Muscle of back (tissue), 11 donors: ENCODE measurements around the gene CDC27. TPM values are rescaled to one million over a fixed set of nuclear protein-coding genes. Genes with fewer than 3 reads are reported as not detected.
"Not testable (repeated sequence)": the region's sequence is repeated elsewhere in the genome, so short reads cannot be mapped to it uniquely, and the experiment has no call there.

ENCODE experiments used
- DNase-seq, 3 donors: peaks; one replicate each; pipeline versions ENCODE4 v3.0.0 to v3.0.0-alpha.2; 2013
- polyA plus RNA-seq, 10 donors: library from polyadenylated mRNA; unstranded; fragments of 120-200 nt; gene quantifications; one replicate each; pipeline ENCODE4 v1.2.1, GENCODE V29; 2013; ENCODE audit not compliant: insufficient read length in 10 of 10

Gene CDC27
- polyA plus RNA-seq, 10 donors = 38.7 to 62.6 (median 52.7) TPM

DNA sequence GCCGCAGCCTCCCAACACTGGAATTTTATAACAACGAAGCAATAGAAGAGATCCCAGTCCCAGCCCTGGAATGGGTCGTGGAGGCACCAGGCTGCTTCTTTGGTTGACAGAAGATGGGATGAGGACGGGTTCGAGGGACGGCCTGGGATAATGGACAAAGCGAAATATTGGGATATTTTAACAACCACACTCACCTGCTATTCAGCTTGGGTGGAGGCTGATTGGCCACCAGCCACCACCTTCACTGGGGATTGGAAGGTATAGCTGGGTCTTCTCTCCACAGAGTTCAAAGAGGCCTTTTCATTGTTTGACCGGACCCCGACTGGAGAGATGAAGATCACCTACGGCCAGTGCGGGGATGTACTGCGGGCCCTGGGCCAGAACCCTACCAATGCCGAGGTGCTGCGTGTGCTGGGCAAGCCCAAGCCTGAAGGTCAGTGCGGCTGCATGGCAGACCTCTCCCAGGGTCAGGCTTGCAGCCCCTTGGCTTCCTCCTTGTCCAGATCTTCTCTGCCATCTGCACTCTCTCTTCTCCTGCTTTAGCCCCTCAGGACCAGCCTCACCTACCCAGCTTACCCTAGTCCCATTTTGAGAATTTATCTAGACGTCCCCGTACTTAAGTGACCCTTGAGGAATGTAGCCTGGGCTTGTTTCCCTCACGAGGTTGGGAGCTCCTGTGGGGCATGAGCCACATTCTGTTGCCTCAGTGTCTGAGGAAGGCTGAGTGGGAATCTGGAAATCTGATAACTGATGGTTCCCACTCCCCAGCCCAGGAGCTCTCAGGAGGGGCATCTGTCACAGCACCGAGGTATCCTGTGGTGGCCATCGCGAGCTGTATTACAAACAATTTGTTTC lies 30.8 kb upstream of the CDC27 start:
- DNase-seq = no peak

DNA sequence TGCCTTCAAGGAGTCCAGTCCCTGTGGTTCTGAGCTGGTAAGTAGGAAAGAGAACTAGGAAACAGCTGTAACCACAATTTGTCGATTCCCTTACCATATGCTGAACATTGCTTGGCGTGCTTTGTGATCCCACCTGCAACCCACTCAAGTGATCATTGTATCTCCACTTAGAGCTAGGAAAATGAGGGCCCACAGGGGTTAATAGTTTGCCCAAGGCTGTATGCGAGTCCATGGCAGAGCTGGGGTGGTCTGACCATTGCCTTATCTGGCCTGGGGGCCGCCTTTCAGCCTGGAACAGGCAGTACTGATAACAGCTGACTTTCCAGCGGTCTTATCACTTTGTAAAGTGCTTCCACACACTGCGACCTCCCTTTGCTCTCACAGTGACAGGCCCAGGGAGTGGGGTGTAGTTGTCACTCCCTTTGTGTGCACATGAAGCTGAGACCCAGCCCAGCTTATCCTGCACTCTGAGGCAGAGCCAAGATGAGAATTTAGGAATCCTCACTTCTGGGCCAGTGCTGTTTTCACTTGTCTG lies 29.9 kb upstream of the CDC27 start:
- no peak for DNase-seq

DNA sequence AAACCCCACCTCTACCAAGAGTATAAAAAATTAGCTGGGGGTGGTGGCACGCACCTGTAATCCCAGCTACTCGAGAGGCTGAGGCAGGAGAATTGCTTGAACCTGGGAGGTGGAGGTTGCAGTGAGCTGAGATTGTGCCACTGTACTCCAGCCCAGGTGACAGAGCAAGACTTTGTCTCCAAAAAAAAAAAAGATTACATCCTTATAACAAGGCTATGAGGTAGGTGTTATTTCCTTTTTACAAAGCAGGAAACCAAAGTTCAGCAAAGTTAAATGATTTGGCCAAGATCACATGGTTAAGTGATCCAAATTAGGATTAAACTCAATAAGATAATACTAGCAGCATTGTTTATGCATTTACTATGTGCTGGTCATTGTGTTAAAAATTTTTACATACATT lies 28.2 kb upstream of the CDC27 start:
- DNase-seq = not testable (repeated sequence)

DNA sequence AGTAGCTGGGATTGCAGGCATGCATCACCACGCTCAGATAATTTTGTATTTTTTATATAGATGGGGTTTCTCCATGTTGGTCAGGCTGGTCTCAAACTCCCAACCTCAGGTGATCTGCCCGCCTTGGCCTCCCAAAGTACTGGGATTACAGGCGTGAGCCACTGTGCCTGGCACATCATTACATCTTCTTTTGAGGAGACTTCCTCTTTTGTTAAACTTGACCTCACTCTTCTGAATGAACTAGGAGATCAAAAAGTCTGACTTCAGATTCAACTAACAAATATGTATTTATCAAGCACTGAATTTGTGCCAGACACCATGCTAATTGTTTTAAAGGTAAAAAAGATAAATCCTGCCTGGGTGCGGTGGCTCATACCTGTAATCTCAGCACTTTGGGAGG lies 27.7 kb upstream of the CDC27 start:
- not testable (repeated sequence) for DNase-seq

GRCh38 chr17:47214931-47215330 lies 25.8 kb upstream of the CDC27 start:
- DNase-seq = no peak

GRCh38 chr17:47213540-47213939 lies 24.4 kb upstream of the CDC27 start:
- DNase-seq = no peak

- DNase-seq = no peak
These were observed 23.4 kb upstream of the CDC27 start for GRCh38 chr17:47212458-47212857.

GRCh38 chr17:47210779-47211178 lies 21.7 kb upstream of the CDC27 start:
- DNase-seq = no peak

GRCh38 chr17:47210105-47210504 lies 21.0 kb upstream of the CDC27 start:
- DNase-seq = peak; percentile 38 to 52 (median 46)

DNA sequence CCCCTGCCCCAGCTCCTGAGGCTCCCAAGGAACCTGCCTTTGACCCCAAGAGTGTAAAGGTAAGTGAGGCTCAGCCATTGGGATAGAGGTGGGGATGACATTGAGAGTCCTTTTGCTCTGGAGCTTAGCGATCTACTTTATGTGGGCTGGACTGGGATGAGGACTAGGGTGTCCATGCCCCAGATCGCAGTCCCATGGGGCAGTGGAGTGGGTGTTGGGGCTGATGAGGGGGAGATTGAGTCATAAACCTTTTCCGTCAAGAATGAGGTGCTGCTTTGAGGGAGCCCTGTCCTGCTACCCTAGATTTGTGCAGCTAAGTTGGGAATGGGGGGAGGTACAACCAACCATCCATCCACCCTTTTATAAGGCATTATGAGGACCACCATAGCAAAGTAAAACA lies 20.4 kb upstream of the CDC27 start:
- DNase-seq = no peak

GRCh38 chr17:47208744-47209488 lies 19.8 kb upstream of the CDC27 start, which contains the start of gene MYL4:
Gene MYL4, plus strand, starts transcription at chr17:47209348. Its CDS starts 75 bp downstream, at chr17:47209423.
- peak; percentile 40 to 59 (median 58) for DNase-seq

GRCh38 chr17:47207143-47208067 lies 18.3 kb upstream of the CDC27 start:
- no peak for DNase-seq

GRCh38 chr17:47205419-47205963 lies 16.4 kb upstream of the CDC27 start:
- DNase-seq = peak; percentile 35 to 78 (median 51)

- DNase-seq = peak in 2 of 3 donors; percentile 25 to 54
These were observed 15.8 kb upstream of the CDC27 start for GRCh38 chr17:47204722-47205418.

GRCh38 chr17:47203984-47204721 lies 15.1 kb upstream of the CDC27 start:
- no peak for DNase-seq

- no peak for DNase-seq
These were observed 12.1 kb upstream of the CDC27 start for GRCh38 chr17:47201166-47201565.

DNA sequence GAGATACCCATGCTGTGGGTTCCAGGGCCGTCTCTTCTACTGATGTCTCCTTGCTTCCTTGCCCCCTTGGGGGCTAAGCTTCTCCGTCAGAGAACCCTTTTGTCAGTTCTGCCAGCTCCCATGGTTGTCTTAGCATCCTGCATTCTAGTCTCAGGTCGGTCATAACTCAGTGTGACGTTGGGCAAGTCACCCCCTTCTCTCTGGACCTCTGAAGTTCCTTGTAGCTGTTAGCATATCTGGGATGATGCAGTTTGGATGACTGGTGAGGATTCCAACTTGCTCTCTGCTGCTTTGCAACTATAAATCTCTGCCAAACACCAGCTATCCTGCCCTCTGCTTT lies 11.2 kb upstream of the CDC27 start:
- no peak for DNase-seq

- no peak for DNase-seq
These were observed 10.7 kb upstream of the CDC27 start for GRCh38 chr17:47199627-47200324.

GRCh38 chr17:47197821-47198220 lies 8.7 kb upstream of the CDC27 start:
- peak in 2 of 3 donors; percentile 28 to 39 for DNase-seq
